ENCODE measurements around the gene OCA2. TPM values are rescaled to one million over a fixed set of nuclear protein-coding genes. Genes with fewer than 3 reads are reported as not detected.

The OCA2 gene
- total RNA-seq, 1 donor from 2014 or later = 2.8 TPM

GRCh38 chr15:28005004-28005527 lies 94.0 kb downstream of the OCA2 start:
- peaks cover 5% of the 10 kb centered on the region for H3K9me3 Mint-ChIP-seq
- no peak overlapping the region for H3K27ac Mint-ChIP-seq
- H3K27me3 Mint-ChIP-seq = peaks cover 8% of the 10 kb centered on the region
- peak; percentile 55 for DNase-seq (ENCODE audit: extremely low spot score, unreplicated experiment)
- H3K36me3 Mint-ChIP-seq = no peaks in the 10 kb centered on the region
- TF ChIP-seq CTCF (conservative IDR thresholded peaks at IDR 0.05) = no peak
- H3K4me1 Mint-ChIP-seq (ENCODE audit: unreplicated experiment) = no peaks in the 10 kb centered on the region
- no peak overlapping the region for H3K4me3 Mint-ChIP-seq

- H3K27ac Mint-ChIP-seq = no peak overlapping the region
- H3K27me3 Mint-ChIP-seq = peaks cover 8% of the 10 kb centered on the region
- no peak for TF ChIP-seq CTCF (conservative IDR thresholded peaks at IDR 0.05)
- peak; percentile 57 for DNase-seq (ENCODE audit: extremely low spot score, unreplicated experiment)
- H3K9me3 Mint-ChIP-seq = no peaks in the 10 kb centered on the region
- no peaks in the 10 kb centered on the region for H3K4me1 Mint-ChIP-seq (ENCODE audit: unreplicated experiment)
- no peaks in the 10 kb centered on the region for H3K36me3 Mint-ChIP-seq
- H3K4me3 Mint-ChIP-seq = no peak overlapping the region
These were observed 94.7 kb downstream of the OCA2 start for GRCh38 chr15:28004143-28005003.

GRCh38 chr15:28003302-28004037 lies 95.6 kb downstream of the OCA2 start:
- Mint-ChIP-seq H3K36me3 (no peaks in the 10 kb centered on the region), H3K4me1 (ENCODE audit: unreplicated experiment) (no peaks in the 10 kb centered on the region), H3K4me3 (no peak overlapping the region), H3K27me3 (peaks cover 8% of the 10 kb centered on the region), H3K9me3 (no peaks in the 10 kb centered on the region), H3K27ac (no peak overlapping the region)
- DNase-seq (ENCODE audit: extremely low spot score, unreplicated experiment) = peak; percentile 68
- no peak for TF ChIP-seq CTCF (conservative IDR thresholded peaks at IDR 0.05)

GRCh38 chr15:28002867-28003266 lies 96.2 kb downstream of the OCA2 start:
- Mint-ChIP-seq H3K36me3 (no peaks in the 10 kb centered on the region), H3K27ac (no peak overlapping the region), H3K4me3 (no peak overlapping the region), H3K9me3 (no peaks in the 10 kb centered on the region), H3K27me3 (peaks cover 8% of the 10 kb centered on the region), H3K4me1 (ENCODE audit: unreplicated experiment) (no peaks in the 10 kb centered on the region)
- no peak for TF ChIP-seq CTCF (conservative IDR thresholded peaks at IDR 0.05)
- no peak for DNase-seq (ENCODE audit: extremely low spot score, unreplicated experiment)

GRCh38 chr15:28002136-28002861 lies 96.8 kb downstream of the OCA2 start:
- Mint-ChIP-seq H3K9me3 (no peaks in the 10 kb centered on the region), H3K36me3 (no peaks in the 10 kb centered on the region), H3K27me3 (peaks cover 8% of the 10 kb centered on the region), H3K4me1 (ENCODE audit: unreplicated experiment) (no peaks in the 10 kb centered on the region), H3K27ac (no peak overlapping the region), H3K4me3 (no peak overlapping the region)
- no peak for TF ChIP-seq CTCF (conservative IDR thresholded peaks at IDR 0.05)
- peak; percentile 39 for DNase-seq (ENCODE audit: extremely low spot score, unreplicated experiment)

All from type B pancreatic cell (in vitro differentiated cells).